Heart right ventricle (tissue), 16 donors: ENCODE measurements around the gene PEX11G. TPM values are rescaled to one million over a fixed set of nuclear protein-coding genes. Genes with fewer than 3 reads are reported as not detected.

ENCODE experiments used
- ATAC-seq, 8 donors: fragments of 200-7000 bp; cut with Tn5 transposase; one replicate each; pipeline ENCODE4 v1.9.1; 2020; ENCODE audit warnings: mild to moderate bottlenecking in 8 of 8, moderate library complexity in 8 of 8, moderate number of reproducible peaks in 1 of 8
- DNase-seq, 2 donors: peaks; one replicate each; pipeline ENCODE4 v3.0.0-alpha.2; 2020
- H3K27ac ChIP-seq, 10 donors: fragments of 200-600 bp; sonication (generic) in 2 of 10; one replicate each; pipeline versions ENCODE4 v1.5.0 to v1.8.0; 2020 to 2022; ENCODE audit warnings: mild to moderate bottlenecking in 3 of 10
- H3K27me3 ChIP-seq, 7 donors: fragments of 200-600 bp; one replicate each; pipeline ENCODE4 v1.8.0; 2021 to 2022; ENCODE audit warnings: mild to moderate bottlenecking in 2 of 7
- H3K36me3 ChIP-seq, 9 donors: fragments of 200-600 bp; sonication (generic) in 1 of 9; one replicate each; pipeline versions ENCODE4 v1.5.0 to v1.8.0; 2020 to 2022; ENCODE audit warnings: mild to moderate bottlenecking in 2 of 9
- H3K4me1 ChIP-seq, 9 donors: fragments of 200-600 bp; sonication (generic) in 1 of 9; one replicate each; pipeline versions ENCODE4 v1.5.0 to v1.8.0; 2020 to 2022; ENCODE audit warnings: mild to moderate bottlenecking in 4 of 9
- H3K4me3 ChIP-seq, 10 donors: fragments of 200-600 bp; sonication (generic) in 2 of 10; one replicate each; pipeline versions ENCODE4 v1.5.0 to v1.8.0; 2020 to 2022; ENCODE audit warnings: mild to moderate bottlenecking in 7 of 10, moderate library complexity in 2 of 10
- H3K9me3 ChIP-seq, 11 donors: fragments of 200-600 bp in 10 of 11; sonication (generic) in 2 of 11; one replicate each; pipeline versions ENCODE4 v1.5.0 to v1.8.0; 2013 to 2022; ENCODE audit warnings: mild to moderate bottlenecking in 2 of 11, control low read depth in 1 of 11, moderate library complexity in 1 of 11
- CTCF ChIP-seq, 9 donors: fragments of 200-600 bp; sonication (generic) in 2 of 9; IDR thresholded peaks; one replicate each; pipeline versions ENCODE4 v1.5.0 to v1.8.0; 2021 to 2022; ENCODE audit warnings: antibody characterized with exemption in 9 of 9, mild to moderate bottlenecking in 5 of 9, moderate library complexity in 1 of 9
- WGBS, 2 donors: extraction: QIAGEN DNeasy Blood & Tissue Kit; methylation state at CpG; one replicate each; pipeline ENCODE4 v1.1.7; 2013; ENCODE audit warnings: inconsistent platforms in 1 of 2; 5-methylcytosine and 5-hydroxymethylcytosine counted together
- intact Hi-C, 10 donors: fragments of 100-400 bp; cut with DNase I; formaldehyde crosslinking; loops; one replicate each; pipeline versions ENCODE4 v1.11.1 to v1.14.2; 2022
- polyA plus RNA-seq, 2 donors: library from polyadenylated mRNA; stranded (reverse); fragments of 200-250 nt; gene quantifications; one replicate each; pipeline ENCODE4 v1.2.3, GENCODE V29; 2013
- total RNA-seq, 10 donors: library from RNA; stranded (reverse); fragmentation: NEBNext Ultra II Directional in 3 of 10; extraction: Animal tissue kit (Norgen Biotek cat#: 25700) in 3 of 10; gene quantifications; one replicate each; pipeline versions ENCODE4 v1.2.1 to v1.2.4, GENCODE V29; 2021 to 2023
- donor health status: Arrhythmogenic right ventricular cardiomyopathy.
- donor health status: ischemic (EF 13 %, LVEDD 7.1; RV severe dilation, severe dysfunction).
- donor health status: healthy with polysubstance abuse.
- donor health status: DM: no; HTN: yes; CAD: no.
- donor health status: DM: no; HTN: no; CAD: no.
- donor health status: ischemic (EF 25% LVEDD 6.9; RV normal size, moderate dysfunction).
- donor health status: ischemic (EF 25% LVEDD 5.7; RV mildly dilated, moderate dysfunction).
- donor health status: healthy.
- donor health status: DM: yes; HTN: yes; CAD: no.
- donor health status: Ischemic cardiomyopathy.
- donor health status: ischemic (EF 35%, LVEDD 5.7; RV mildly dilated, moderate dysfunction).
- donor health status: nonischemic (EF 11% LVEDD 7.7; RV severe dilation, severe dysfunction).
- donor health status: DM: yes; HTN: yes; CAD: no.
- donor health status: PGD.
- donor health status: ischemic (EF 29% LVEDD 5.4; RV normal size, mild dysfunction).
- donor health status: nonischemic (EF 23%, LVEDD 6.1; RV moderate dilation, normal function).

PEX11G gene
- total and polyA plus RNA-seq, 12 donors: 0.95 to 3.9 (median 1.9) TPM

GRCh38 chr19:7516878-7517277 is 28.0 kb upstream of the PEX11G start:
- H3K9me3 ChIP-seq: no peaks in the 10 kb centered on the region
- H3K4me1 ChIP-seq: peaks cover 3 to 29% (median 14%) of the 10 kb centered on the region in 9 donors
- peaks cover 0 to 19% (median 0%) of the 10 kb centered on the region in 7 donors for H3K27me3 ChIP-seq
- H3K27ac ChIP-seq: peak overlapping the region; percentile 79 to 93 (median 88)
- ATAC-seq (no peak), DNase-seq (no peak)
- H3K36me3 ChIP-seq: peaks cover 0 to 17% (median 0%) of the 10 kb centered on the region in 9 donors
- H3K4me3 ChIP-seq: peak overlapping the region; percentile 63 to 90 (median 74)
- intact Hi-C loops: loop anchor here in 1 of 10 donors (10.0 kb wide), 1 partner anchor 122 kb away; no protein-coding TSS in a partner anchor
- WGBS, 2 donors: 37 to 48% methylated on average over 4 of the region's 4 CpGs
- no peak for TF ChIP-seq CTCF (IDR thresholded peaks at IDR 0.05)

GRCh38 chr19:7516333-7516732 is 27.5 kb upstream of the PEX11G start:
- no peak for ATAC-seq
- Histone ChIP-seq H3K4me3 (peak overlapping the region; percentile 63 to 90 (median 74)), H3K4me1 (peaks cover 0 to 25% (median 10%) of the 10 kb centered on the region in 9 donors), H3K27ac (peak overlapping the region; percentile 79 to 93 (median 88)), H3K9me3 (no peaks in the 10 kb centered on the region), H3K36me3 (peaks cover 0 to 17% (median 0%) of the 10 kb centered on the region in 9 donors), H3K27me3 (peaks cover 0 to 19% (median 0%) of the 10 kb centered on the region in 7 donors)
- no peak for TF ChIP-seq CTCF (IDR thresholded peaks at IDR 0.05)
- no peak for DNase-seq
- intact Hi-C loops: loop anchor here in 1 of 10 donors (10.0 kb wide), 1 partner anchor 122 kb away; no protein-coding TSS in a partner anchor
- 0 to 1% methylated on average over 27 of the region's 28 CpGs for WGBS, 2 donors

- no peaks in the 10 kb centered on the region for H3K9me3 ChIP-seq
- DNase-seq: peak; percentile 70 to 87
- H3K27me3 ChIP-seq: peaks cover 0 to 19% (median 0%) of the 10 kb centered on the region in 7 donors
- H3K4me1 ChIP-seq: peaks cover 0 to 25% (median 10%) of the 10 kb centered on the region in 9 donors
- TF ChIP-seq CTCF (IDR thresholded peaks at IDR 0.05): no peak
- H3K36me3 ChIP-seq: peaks cover 0 to 17% (median 0%) of the 10 kb centered on the region in 9 donors
- H3K4me3 ChIP-seq: peak within 1 kb of the TSS; percentile 63 to 90 (median 74)
- WGBS, 2 donors: 2% methylated on average over 8 to 33 of the region's 33 CpGs
- intact Hi-C loops: loop anchor here in 2 of 10 donors (2.0 to 10.0 kb wide), 2 partner anchors 21 to 121 kb away; no protein-coding TSS in a partner anchor
- ATAC-seq: peak; percentile 79 to 95 (median 91)
- peak within 1 kb of the TSS; percentile 80 to 95 (median 90) for H3K27ac ChIP-seq
Observed at GRCh38 chr19:7515645-7516151, 26.9 kb upstream of the PEX11G start, which contains the start of gene ZNF358. Gene ZNF358, plus strand, starts transcription at chr19:7516103. Its CDS starts 3,140 bp downstream, at chr19:7519243.

- intact Hi-C loops: loop anchor here in 2 of 10 donors (2.0 to 10.0 kb wide), 2 partner anchors 20 to 120 kb away; no protein-coding TSS in a partner anchor
- H3K9me3 ChIP-seq: no peaks in the 10 kb centered on the region
- ATAC-seq (peak in 7 of 8 donors; percentile 43 to 85 (median 46)), DNase-seq (peak in 1 of 2 donors; percentile 30)
- 57 to 61% methylated on average over 13 of the region's 13 CpGs for WGBS, 2 donors
- H3K36me3 ChIP-seq: peaks cover 0 to 13% (median 0%) of the 10 kb centered on the region in 9 donors
- TF ChIP-seq CTCF (IDR thresholded peaks at IDR 0.05): no peak
- peaks cover 0 to 25% (median 10%) of the 10 kb centered on the region in 9 donors for H3K4me1 ChIP-seq
- H3K27ac ChIP-seq: peak overlapping the region; percentile 69 to 95 (median 87)
- H3K27me3 ChIP-seq: peaks cover 0 to 19% (median 0%) of the 10 kb centered on the region in 7 donors
- H3K4me3 ChIP-seq: peak overlapping the region in 9 of 10 donors; percentile 26 to 64 (median 52)
Observed at GRCh38 chr19:7515110-7515644, 26.3 kb upstream of the PEX11G start.
